ENCODE measurements around the gene SLC44A5. TPM values are rescaled to one million over a fixed set of nuclear protein-coding genes. Genes with fewer than 3 reads are reported as not detected.
A peak's percentile ranks its signal among the peaks of the same experiment; 100 is the strongest.
"Not testable (repeated sequence)": the region's sequence is repeated elsewhere in the genome, so short reads cannot be mapped to it uniquely, and the experiment has no call there.

The SLC44A5 gene
- total RNA-seq, 1 experiment from 2014 or later = 0.18 TPM

- Histone ChIP-seq H3K27ac (ENCODE audit: low read length) (no peak overlapping the region), H3K27me3 (ENCODE audit: control insufficient read depth, insufficient read depth, low read length) (no peaks in the 10 kb centered on the region), H3K9me3 (ENCODE audit: control insufficient read depth, insufficient read depth, low read depth, low read length) (no peaks in the 10 kb centered on the region), H3K36me3 (ENCODE audit: control insufficient read depth, insufficient read depth, low read length) (no peaks in the 10 kb centered on the region), H3K4me3 (ENCODE audit: low read depth in 2 of 2, low read length in 2 of 2) (no peak overlapping the region), H3K4me1 (ENCODE audit: control insufficient read depth, insufficient read depth, low read length) (no peaks in the 10 kb centered on the region)
- POLR2A ChIA-PET = no interaction called here
- peak; percentile 58; the same call in 1 of the 2 replicates for ATAC-seq
- intact Hi-C loops (cut with micrococcal nuclease; ENCODE audit: unreplicated experiment) = loop anchor here (1.0 kb wide), 1 partner anchor 367 kb away; no protein-coding TSS in a partner anchor
- no TSS peak for BruUV-seq (replicated peaks)
- in situ Hi-C loops (cut with HindIII; ENCODE audit: low pct_unique_long_range_greater_than_20kb, low sequenced_read_pairs) = no loop called here
- peak; percentile 69 for TF ChIP-seq CTCF (IDR thresholded peaks at IDR 0.05)
- no peak for TF ChIP-seq REST (IDR thresholded peaks at IDR 0.05; ENCODE audit: insufficient read depth in 1 of 2, low read depth in 2 of 2, low read length in 1 of 2)
- TF ChIP-seq POLR2AphosphoS5 (IDR thresholded peaks at IDR 0.05; ENCODE audit: low read depth, low read length) = no peak
- no peak for TF ChIP-seq TCF7L2 (IDR thresholded peaks at IDR 0.05; ENCODE audit: low read depth, low read length)
- DNase-seq (ENCODE audit: low read depth, low spot score) = peak; percentile 27
- CTCF ChIA-PET = interaction anchor here (0.6 kb wide), 1 partner anchor 474 kb away, joined by 3 read pairs; no protein-coding TSS in a partner anchor
Observed at GRCh38 chr1:75265792-75266191, 345.1 kb downstream of the SLC44A5 start.

- no peaks in the 10 kb centered on the region for H3K9me3 ChIP-seq (ENCODE audit: control insufficient read depth, insufficient read depth, low read depth, low read length)
- no TSS peak for BruUV-seq (replicated peaks)
- intact Hi-C loops (cut with micrococcal nuclease; ENCODE audit: unreplicated experiment) (no loop called here), in situ Hi-C loops (cut with HindIII; ENCODE audit: low pct_unique_long_range_greater_than_20kb, low sequenced_read_pairs) (no loop called here)
- H3K36me3 ChIP-seq (ENCODE audit: control insufficient read depth, insufficient read depth, low read length) = no peaks in the 10 kb centered on the region
- DNase-seq (ENCODE audit: low read depth, low spot score) (no peak), ATAC-seq (no peak)
- POLR2A ChIA-PET = no interaction called here
- TF ChIP-seq TCF7L2 (IDR thresholded peaks at IDR 0.05; ENCODE audit: low read depth, low read length) = no peak
- TF ChIP-seq POLR2AphosphoS5 (IDR thresholded peaks at IDR 0.05; ENCODE audit: low read depth, low read length) = no peak
- no peak for TF ChIP-seq CTCF (IDR thresholded peaks at IDR 0.05)
- no peak for TF ChIP-seq SIN3A (IDR thresholded peaks at IDR 0.05; ENCODE audit: borderline replicate concordance, insufficient read depth, low read depth, low read length)
- no peak for TF ChIP-seq REST (IDR thresholded peaks at IDR 0.05; ENCODE audit: insufficient read depth in 1 of 2, low read depth in 2 of 2, low read length in 1 of 2)
- H3K4me3 ChIP-seq (ENCODE audit: low read depth in 2 of 2, low read length in 2 of 2) = no peak overlapping the region
- H3K27ac ChIP-seq (ENCODE audit: low read length) = no peak overlapping the region
- no peaks in the 10 kb centered on the region for H3K27me3 ChIP-seq (ENCODE audit: control insufficient read depth, insufficient read depth, low read length)
- CTCF ChIA-PET = no interaction called here
- H3K4me1 ChIP-seq (ENCODE audit: control insufficient read depth, insufficient read depth, low read length) = no peaks in the 10 kb centered on the region
Observed at GRCh38 chr1:75264112-75264511, 346.8 kb downstream of the SLC44A5 start.

DNA sequence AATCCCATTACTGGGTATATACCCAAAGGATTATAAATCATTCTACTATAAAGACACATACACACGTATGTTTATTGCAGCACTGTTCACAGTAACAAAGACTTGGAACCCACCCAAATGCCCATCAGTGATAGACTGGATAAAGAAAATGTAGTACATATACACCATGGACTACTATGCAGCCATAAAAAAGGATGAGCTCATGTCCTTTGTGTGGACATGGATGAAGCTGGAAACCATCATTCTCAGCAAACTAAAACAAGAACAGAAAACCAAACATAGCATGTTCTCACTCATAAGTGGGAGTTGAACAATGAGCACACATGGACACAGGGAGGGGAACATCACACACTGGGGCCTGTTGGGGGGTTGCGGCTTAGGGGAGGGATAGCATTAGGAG lies 347.3 kb downstream of the SLC44A5 start:
- H3K4me1 ChIP-seq (ENCODE audit: control insufficient read depth, insufficient read depth, low read length); H3K36me3 ChIP-seq (ENCODE audit: control insufficient read depth, insufficient read depth, low read length); CTCF ChIA-PET; H3K27ac ChIP-seq (ENCODE audit: low read length); in situ Hi-C loops (cut with HindIII; ENCODE audit: low pct_unique_long_range_greater_than_20kb, low sequenced_read_pairs); ATAC-seq; BruUV-seq (replicated peaks); H3K4me3 ChIP-seq (ENCODE audit: low read depth in 2 of 2, low read length in 2 of 2); POLR2A ChIA-PET; DNase-seq (ENCODE audit: low read depth, low spot score); H3K27me3 ChIP-seq (ENCODE audit: control insufficient read depth, insufficient read depth, low read length); H3K9me3 ChIP-seq (ENCODE audit: control insufficient read depth, insufficient read depth, low read depth, low read length); intact Hi-C loops (cut with micrococcal nuclease; ENCODE audit: unreplicated experiment): not testable (repeated sequence)

GRCh38 chr1:75261946-75262345 lies 349.0 kb downstream of the SLC44A5 start:
- ATAC-seq; H3K27me3 ChIP-seq (ENCODE audit: control insufficient read depth, insufficient read depth, low read length); H3K36me3 ChIP-seq (ENCODE audit: control insufficient read depth, insufficient read depth, low read length); H3K9me3 ChIP-seq (ENCODE audit: control insufficient read depth, insufficient read depth, low read depth, low read length); H3K27ac ChIP-seq (ENCODE audit: low read length); DNase-seq (ENCODE audit: low read depth, low spot score); H3K4me1 ChIP-seq (ENCODE audit: control insufficient read depth, insufficient read depth, low read length); BruUV-seq (replicated peaks); H3K4me3 ChIP-seq (ENCODE audit: low read depth in 2 of 2, low read length in 2 of 2); intact Hi-C loops (cut with micrococcal nuclease; ENCODE audit: unreplicated experiment); POLR2A ChIA-PET; CTCF ChIA-PET; in situ Hi-C loops (cut with HindIII; ENCODE audit: low pct_unique_long_range_greater_than_20kb, low sequenced_read_pairs): not testable (repeated sequence)

Data from Panc1 (cell line).